GM19372 (cell line): ENCODE data around the gene ZNF778.

Experiments used
- ATAC-seq: cut with Tn5 transposase; IDR thresholded peaks from one replicate; pipeline ENCODE4 v1.9.1; 2021; ENCODE audit warnings: mild to moderate bottlenecking, low read depth, moderate library complexity; ENCODE audit not compliant: unreplicated experiment

ZNF778 gene

DNA sequence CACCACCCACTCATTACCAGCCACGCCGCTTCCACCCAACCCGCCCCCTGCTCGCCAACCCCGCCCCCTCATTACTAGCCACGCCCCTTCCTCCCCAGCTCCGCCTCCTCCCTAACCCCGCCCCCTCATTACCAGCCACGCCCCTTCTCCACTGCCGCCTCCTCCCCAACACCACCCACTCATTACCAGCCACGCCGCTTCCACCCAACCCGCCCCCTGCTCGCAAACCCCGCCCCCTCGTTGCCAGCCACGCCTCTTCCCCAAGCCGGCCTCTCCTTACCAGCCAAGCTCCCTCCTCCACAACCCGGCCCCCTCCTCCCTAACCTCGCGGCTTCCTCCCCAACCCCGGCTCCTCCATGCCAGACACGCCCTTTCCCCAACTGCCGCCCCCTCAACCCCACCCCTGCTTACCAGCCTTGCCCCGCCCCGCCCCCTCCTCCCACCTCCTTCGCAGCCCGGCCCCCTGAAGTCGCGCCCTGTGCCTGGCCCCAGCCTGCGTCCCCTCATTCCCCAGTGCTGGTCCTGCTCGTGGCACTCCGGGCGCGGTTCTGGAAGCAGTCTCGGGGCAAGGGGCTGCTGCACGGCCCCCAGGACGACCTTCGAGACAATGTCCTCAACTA is 24.4 kb upstream of the ZNF778 start:
- no peak for ATAC-seq

DNA sequence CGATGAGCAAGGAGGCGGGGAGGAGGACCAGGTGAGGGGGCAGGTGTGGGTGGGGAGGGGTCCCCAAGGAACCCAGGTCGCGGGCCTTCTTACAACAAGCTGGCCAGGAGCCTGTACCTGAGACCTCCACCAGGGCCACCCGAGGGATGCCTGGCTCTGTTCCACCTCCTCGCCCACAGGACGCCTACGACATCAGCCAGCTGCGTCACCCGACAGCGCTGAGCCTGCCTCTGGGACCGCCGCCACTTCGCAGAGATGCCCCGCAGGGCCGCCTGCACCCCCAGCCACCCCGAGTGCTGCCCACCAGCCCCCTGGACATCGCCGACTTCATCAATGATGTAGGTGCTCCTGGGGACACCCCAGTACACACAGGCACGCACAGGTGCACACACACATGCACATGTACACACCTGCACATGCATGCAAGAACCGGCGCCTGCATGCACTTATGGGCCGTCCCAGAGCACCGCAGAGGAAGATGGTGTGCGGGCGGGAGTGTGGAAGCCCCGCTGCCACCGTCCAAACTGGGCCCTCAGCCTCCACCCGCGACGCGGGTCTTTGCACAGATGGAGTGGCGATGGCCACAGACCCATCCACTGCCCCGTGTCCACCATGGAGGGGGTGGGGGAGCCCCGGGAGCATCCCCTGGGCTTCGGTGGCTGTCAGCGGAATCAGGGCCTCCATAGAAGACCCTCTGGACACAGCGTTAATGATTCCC is 23.8 kb upstream of the ZNF778 start:
- no peak for ATAC-seq

DNA sequence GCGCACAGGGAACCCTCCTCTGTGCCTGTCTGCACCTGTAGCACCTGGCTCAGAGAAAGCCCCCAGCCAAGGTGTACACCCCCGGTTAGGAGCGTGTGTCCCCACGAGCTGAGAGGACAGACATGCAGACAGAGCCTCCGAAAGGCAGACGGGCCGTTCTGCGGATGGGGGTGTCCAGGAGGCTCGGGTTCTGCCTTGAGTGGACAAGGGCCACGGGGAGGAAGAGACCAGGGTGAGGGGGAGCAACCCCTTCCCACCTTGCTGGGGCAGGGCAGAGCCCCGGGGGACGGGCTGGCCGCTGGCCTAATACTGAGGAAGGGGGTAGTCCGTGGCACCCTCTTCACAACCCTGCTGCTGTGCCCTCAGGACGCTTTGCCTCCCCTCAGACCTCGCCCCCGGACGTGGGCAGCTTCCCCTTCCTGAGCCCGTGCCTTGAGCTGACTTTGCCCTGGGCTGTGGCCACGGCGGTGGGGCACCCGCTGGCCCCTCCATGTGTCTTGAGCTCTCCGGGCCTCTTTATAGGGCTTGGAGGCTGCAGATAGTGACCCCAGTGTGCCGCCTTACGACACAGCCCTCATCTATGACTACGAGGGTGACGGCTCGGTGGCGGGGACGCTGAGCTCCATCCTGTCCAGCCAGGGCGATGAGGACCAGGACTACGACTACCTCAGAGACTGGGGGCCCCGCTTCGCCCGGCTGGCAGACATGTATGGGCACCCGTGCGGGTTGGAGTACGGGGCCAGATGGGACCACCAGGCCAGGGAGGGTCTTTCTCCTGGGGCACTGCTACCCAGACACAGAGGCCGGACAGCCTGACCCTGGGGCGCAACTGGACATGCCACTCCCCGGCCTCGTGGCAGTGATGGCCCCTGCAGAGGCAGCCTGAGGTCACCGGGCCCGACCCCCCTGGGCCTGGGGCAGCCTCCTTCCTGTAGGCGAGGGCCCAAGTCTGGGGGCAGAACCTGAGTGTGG is 22.9 kb upstream of the ZNF778 start:
- ATAC-seq: no peak

DNA sequence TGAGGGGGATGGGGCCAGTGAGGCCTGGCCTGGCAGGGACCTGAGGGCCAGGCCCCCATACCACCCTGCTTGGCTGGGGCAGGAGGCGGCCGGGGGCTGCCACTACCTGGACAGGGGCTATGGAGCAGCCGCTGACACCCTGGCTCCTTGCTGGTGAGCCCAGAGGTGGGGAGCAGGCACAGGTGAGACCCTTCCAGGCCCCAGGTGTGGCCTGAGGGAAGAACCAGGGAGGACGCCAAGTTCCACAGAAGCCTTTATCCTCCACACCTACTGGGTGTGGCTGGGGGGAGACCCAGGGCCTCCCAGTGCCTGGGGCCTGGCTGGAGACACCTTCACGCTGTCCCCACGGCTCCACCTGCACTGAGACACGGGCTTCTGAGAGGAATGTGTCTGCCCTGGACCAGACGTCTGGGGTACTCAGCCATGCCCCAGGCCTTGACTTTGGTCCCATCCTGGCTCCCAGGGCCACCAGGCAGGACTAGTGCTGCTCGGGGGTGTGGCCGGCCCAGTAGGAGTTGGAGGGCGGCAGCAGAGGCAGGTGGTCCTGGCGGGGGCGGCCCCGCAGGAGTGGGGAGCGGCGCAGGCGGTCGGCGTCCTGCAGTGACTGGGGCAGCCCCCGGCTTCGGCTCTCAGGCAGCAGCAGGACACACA is 21.9 kb upstream of the ZNF778 start:
- no peak for ATAC-seq

DNA sequence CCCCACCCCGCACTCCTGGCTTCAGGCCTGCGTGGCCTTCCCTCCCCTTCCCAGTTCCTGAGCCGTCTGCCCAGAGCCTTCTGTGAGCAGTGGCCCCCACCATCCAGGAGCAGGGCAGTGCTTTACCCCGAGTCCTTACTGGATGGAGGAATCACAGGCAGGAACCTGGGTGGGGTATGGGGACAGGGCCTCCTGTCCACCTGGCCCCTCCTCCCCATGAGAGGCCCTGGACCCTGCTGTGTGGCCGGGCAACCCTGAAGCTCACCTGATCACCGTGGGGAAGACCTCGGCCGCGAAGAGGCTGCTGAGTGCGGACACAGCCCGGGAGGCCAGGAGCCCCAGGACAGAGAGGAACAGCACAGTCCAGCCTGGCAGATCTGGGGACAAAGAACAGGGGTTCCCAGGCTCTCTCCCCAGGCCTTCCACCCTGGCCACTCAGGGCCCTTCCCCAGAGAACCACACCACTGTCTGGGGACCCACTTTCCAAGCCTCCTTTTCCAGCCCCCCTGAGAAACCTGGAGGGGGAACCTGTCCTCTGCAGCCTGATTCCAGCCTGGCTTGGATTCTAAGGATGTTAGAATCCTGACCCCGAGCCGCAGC is 20.4 kb upstream of the ZNF778 start:
- no peak for ATAC-seq

DNA sequence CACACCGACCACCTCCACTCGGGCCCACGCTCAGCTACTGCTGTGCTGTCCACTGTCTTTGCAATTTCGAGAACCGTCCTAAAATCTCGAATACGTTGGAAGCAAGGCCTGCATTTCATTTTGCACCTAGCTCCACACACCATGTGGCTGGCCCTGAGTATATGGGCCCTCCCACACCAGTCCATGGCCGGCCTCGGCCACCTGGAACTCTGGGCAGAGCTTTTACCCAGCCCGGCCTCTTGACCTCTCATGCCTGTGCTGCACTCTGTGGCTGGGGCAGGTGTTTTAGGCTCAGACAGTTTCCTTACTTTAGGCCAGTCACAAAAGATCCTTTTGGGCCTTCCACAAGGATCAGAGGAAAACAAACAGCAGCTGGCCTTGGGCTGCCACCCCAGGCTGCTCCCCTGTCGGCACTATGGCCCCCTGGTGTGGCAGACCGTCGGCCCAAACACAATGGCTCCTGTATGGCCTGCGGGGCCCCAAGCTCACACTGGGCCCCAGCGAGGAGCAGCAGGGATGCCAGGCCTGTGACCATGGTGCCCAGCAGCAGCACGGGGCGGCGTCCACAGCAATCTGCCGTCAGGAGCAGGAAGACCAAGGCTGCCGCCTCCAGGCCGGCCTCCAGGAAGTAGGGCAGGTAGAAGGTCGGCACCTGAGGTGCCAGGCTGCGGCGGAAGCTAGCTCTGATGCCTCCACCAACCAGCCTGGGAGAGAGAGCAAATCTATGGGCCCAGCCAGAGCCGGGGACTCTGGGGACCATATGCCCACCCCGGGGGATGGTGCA is 19.7 kb upstream of the ZNF778 start:
- no peak for ATAC-seq

DNA sequence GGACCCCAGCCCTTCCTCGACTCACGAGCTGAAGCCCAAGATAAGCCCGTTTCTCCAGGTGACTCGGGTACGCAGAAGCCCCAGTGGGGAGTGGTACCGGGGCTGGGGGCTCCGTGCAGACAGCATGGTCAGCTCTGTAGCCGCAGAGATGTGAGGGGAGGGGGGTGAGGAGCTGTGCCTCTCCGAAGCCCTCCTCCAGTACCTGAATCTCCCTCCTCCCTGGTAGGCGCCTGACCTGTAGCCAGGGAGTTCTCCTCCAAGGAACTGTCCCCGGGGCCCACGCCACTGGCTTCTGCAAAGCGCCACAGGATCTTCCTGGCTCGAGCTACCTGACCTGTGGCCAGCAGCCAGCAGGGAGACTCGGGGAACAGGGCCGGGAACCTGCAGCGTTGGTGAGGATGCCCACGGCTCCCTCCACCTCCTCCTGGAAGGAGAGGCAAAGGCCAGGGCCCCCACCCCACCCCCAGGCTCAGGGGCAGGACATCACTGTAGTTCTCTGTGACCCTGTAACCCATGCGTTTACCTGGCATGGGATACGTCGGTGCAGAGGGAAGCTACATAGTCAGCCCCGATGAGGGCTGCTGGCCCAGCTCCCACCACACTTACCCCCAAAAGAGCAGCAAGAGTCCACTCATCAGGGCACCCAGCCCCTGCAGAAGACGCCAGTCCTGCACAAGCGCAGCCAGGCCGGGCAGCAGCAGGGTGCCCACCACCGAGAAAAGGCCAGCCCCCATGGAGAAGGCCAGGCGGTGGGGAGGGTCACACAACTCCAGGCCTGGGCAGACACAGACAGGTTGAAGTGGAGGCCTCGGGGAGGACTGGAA is 18.9 kb upstream of the ZNF778 start:
- no peak for ATAC-seq

DNA sequence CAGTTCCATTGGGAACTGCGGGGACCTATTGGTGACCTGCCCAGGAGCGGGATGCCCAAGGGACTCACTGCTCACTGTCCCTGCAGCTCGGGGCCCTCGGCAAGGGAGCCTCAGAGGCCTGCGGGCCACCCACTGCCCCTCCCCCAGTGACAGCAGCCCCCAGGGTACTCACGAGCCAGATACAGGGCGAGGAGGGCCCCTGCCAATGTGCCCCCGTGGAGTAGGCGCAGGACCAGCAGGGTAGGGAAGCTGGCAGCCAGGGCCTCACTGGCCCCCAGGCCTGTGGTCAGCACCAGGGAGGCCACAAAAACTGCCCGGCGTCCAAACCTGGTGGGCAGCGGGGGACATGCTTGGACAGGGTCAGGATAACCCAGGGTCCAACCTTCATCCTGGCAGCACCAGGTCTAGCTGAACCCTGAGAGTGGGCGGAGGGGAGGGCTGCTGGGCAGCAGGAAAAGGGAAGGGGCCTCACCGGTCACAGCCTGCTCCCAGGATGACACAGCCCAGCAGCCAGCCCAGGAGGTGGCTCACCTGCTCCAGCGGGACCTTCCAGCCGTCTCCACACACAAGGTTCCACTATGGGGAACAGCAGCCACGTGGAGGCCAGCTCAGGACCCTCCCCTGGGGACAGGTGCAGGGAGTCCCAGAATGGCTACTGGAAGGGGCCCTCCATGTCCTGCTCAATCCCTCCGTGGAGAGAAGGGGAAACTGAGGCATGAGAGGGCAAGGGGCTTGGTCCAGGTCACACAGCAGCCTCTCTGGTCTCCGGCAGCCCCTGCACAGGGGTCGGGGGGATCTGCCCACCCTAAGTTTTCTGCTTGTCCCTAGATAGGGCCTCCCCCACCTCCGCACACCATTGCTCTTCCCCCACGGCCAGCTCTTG is 18.0 kb upstream of the ZNF778 start:
- no peak for ATAC-seq

DNA sequence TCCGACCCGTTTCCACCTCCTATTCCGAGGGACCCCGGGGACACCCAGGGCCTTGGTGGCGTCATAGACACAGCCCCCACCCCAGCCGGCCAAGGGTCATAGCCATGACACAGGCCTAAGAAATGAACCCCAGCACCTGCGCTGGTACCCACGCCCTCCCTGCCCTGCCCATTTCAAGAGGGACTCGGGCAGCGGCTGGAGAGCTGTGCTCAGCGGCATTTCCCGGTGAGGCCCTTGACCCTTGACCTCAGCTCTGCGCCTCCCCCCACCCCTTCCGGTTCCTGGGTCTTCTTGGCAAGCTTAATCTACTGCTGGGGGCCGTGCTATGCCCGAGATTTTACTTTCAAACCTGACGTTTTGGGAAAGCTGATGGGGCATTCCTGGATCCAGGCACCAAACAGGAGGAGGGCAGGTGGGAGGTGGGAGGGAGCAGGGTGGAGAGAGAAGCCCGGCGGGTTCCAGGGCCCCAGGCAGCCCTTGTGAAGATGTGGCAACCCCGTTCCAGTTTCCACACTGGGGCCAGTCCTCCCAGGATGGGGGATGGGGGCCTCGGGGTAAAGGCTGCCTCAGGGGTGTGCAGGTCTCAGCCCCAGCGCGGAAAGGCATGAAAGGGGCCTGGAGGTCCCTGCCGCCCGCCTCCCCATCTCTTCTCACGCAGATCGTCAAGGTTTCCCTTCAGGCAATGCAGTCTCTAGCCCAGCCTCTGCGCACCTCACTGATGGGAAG is 17.2 kb upstream of the ZNF778 start, which contains the start of gene SLC22A31:
SLC22A31 (minus strand) TSS at position 414 of the 726 bp plus-strand sequence; CDS start at position 378, 36 bp downstream.
- no peak for ATAC-seq

DNA sequence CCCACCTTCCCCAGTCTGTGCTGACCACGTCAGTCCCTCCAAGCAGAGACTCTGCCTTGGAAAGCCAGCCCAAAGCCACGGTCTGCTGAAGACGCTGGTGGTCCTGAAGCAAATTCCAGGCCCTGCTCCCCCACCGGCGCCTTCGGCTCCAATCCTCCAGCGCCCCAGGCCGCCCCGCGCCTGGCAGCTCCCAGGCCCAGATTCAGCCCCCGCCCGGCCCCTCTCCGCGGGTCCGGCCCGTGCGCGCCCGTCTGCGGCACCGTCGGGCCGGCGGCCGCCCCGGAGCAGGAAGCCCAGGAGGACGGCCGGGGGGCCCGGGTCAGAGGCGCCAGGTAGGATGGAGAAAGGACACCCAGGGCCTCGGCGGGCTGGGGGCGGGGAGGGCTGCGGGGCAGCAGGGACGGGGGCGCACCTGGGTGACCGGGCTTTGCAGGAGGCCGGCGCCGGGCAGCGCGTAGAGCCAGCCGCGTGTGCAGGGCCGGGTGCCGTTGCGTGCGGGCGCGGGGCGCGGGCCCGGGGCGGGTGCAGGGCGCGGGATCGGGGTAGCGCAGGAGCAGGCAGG is 16.6 kb upstream of the ZNF778 start:
- ATAC-seq: no peak

DNA sequence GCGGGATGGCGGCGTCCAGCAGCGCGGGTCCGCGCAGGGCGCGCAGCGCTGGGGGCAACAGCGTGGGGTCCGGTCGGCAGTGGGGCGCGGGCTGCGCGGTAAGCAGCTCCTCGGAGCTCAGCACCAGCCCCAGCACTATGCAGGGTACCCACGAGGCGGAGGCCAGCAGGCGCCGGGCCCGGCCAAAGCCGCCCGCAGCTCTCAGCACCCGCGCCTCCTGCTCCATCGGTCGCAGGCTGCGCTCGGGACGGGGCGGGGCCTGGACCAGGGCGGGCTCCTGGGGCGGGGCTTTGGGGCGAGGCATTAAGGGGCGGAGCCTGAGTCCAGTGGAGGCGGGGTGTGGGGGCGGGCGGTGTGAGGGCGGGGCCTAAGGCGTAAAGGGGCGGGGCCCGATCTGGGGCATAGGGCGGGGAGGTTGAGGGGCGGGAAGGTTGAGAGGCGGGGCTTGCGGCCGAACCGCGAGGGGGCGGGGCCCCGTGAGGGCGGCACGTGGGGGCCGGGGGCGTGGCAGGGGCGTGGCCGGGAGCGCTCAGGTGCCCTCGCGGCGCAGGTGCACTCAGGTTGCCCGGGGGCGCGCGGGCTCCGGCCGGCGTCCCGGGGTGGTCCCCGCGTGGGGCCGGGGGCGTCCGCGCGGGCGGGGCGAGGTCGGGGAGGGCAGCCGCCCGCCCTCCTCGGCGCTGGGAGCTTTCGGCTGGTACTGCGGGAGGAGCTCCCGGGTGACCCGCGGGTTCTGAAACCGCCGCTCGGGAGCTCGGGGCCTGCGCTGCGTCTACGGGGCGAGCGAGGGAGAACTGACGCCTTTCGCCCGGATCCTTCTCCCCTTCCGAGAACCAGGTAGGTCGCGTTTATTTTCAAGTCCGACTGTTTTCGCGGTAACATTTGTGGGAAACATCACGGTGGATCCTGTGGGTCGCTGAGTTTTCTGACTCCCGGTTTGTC is 15.8 kb upstream of the ZNF778 start:
- no peak for ATAC-seq

DNA sequence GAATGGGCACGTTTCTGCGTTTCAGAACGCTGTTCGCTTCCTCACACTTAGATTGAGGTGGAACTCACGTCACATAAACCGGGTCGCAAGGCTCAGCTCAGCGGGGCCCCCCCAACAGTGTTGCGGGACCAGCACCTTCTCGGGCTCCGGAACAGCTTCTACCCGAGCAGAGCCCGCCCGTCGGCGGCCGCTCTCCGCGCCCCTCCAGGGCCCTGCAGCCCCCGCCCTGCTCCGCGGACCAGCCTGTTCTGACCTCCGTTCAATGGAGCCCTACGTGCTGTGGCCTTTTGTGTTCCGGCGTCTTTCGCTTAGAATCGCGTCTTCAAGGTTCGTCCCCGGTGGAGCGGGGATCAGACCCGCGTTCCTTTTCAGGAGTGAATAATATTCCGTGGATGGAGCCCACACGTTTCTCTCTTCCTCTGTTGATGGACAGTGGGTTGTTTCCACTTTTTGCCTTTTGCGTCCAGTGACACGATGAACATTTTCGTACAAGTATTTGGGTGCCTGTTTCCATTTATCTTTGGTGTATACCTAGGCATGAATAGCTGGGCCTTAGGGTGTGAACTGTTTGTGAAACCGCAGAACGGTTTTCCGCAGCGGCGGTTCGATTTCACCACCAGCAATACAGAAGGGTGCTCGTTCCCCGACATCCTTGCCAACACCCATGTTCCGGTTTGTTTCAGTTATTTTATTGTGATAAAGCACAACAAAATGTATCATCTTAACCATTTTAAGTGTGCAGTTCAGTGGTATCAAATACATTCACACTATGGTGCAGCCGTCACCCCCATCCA is 14.9 kb upstream of the ZNF778 start:
- ATAC-seq: no peak

DNA sequence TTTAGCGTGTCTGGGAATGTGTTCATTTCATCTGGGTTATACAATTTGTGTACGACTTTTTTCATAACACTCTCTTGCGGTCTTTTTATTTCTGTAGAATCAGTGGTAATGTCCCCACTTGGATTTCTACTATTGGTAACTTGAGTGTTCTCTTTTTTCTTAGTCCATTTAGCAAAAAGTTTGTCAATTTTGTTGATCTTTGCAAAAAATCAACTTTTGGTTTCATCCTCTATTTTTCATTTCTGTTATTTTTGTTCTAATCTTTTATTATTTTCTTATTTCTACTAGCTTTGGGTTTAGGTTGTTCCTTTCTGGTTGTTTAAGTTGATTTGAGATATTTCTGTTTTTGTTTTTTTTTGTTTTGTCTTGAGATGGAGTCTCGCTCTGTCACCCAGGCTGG is 9.5 kb upstream of the ZNF778 start:
- no peak for ATAC-seq

DNA sequence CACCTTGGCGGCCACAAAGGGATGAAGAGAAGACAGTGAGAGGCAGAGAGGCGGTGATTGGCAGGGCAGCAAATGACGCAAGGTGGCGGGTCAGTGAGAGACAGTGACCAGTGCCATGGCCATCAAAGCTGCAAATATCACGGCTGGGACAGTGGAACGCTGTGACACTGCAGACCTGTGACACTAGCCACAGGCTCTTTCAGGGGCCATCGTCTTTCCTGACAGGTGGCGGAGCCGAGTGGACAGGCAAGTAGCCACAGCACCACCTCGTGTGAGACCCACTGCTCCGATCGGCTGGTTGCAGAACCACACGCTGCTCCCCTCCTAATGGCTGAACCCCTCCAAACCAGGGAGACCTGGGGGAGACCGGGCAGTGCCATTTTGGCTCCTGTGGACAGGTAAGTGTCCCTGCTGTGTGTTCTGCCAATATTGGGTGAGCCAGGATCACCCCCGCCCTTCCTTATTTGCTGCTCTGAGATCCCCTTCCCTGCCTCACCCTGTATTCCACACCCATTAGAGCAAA is 7.9 kb upstream of the ZNF778 start:
- ATAC-seq: no peak
